ENCODE measurements around the gene NR5A1.

- TF ChIP-seq CTCF (IDR thresholded peaks at IDR 0.05), result no peak
- TF ChIP-seq POLR2A (IDR thresholded peaks at IDR 0.05), result no peak
Measured at GRCh38 chr9:124520206-124520596, 13.0 kb upstream of the NR5A1 start.

Data from thyroid gland (tissue), 4 donors.